T1000 (cell line): ENCODE measurements around the gene THRAP3.
"Not testable (repeated sequence)": the region's sequence is repeated elsewhere in the genome, so short reads cannot be mapped to it uniquely, and the experiment has no call there.

Experiments used
- DNase-seq: peaks from one replicate; lab custom pipeline; 2025; ENCODE audit warnings: mixed read lengths; lab: John Stamatoyannopoulos, UW

THRAP3 gene, protein sequence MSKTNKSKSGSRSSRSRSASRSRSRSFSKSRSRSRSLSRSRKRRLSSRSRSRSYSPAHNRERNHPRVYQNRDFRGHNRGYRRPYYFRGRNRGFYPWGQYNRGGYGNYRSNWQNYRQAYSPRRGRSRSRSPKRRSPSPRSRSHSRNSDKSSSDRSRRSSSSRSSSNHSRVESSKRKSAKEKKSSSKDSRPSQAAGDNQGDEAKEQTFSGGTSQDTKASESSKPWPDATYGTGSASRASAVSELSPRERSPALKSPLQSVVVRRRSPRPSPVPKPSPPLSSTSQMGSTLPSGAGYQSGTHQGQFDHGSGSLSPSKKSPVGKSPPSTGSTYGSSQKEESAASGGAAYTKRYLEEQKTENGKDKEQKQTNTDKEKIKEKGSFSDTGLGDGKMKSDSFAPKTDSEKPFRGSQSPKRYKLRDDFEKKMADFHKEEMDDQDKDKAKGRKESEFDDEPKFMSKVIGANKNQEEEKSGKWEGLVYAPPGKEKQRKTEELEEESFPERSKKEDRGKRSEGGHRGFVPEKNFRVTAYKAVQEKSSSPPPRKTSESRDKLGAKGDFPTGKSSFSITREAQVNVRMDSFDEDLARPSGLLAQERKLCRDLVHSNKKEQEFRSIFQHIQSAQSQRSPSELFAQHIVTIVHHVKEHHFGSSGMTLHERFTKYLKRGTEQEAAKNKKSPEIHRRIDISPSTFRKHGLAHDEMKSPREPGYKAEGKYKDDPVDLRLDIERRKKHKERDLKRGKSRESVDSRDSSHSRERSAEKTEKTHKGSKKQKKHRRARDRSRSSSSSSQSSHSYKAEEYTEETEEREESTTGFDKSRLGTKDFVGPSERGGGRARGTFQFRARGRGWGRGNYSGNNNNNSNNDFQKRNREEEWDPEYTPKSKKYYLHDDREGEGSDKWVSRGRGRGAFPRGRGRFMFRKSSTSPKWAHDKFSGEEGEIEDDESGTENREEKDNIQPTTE

DNA sequence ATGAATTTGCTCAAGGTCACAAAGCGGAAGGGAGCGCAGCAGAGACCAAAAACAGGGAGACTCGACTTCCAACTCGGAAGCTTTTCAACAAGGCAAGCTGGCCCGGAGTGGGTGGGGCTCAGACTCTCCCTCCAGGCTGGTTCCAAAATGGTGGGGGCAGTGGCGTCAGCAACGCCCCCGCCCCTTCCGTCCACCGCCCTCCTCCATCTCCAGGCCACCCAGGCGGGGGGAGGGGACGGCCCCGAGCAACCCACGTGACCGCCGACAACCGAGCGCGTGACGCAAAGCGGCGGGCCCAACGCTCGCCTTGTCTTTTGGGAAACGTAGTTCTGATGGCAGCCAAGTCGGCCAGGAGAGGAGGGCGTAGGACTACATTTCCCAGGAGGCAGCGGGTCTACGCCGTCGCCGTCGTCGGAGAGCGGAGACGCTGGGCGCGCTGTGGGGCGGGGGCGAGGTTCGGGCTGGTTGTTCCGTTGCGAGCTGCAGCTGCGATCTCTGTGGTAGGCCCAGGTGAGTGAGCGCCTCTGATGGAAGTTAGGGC lies at the start of gene THRAP3:
Gene THRAP3, plus strand, starts transcription at position 448 of the 541 bp plus-strand sequence. CDS start 58,121 bp downstream, outside the sequence.
- DNase-seq, result peak; percentile 99

DNA sequence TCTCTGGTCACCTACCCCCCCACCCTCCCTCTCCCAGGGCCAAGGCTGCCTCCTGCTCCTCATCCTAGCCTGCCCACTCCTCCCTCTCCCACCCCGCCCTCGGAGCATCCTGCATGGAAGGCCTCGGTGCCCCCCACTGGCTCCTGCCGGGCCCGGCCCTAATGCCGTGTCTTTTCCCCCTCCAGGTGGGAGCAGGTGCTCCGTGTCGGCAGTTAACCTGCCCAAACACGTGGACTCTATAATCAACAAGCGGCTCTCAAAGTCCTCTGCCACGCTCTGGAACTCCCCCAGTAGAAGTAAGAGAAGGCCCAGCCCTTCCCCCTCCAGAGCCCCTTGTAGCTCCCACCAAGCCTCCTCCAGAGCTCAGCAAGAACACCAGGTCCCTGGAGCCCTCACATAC lies 49.5 kb upstream of the THRAP3 start:
- DNase-seq, result no peak

DNA sequence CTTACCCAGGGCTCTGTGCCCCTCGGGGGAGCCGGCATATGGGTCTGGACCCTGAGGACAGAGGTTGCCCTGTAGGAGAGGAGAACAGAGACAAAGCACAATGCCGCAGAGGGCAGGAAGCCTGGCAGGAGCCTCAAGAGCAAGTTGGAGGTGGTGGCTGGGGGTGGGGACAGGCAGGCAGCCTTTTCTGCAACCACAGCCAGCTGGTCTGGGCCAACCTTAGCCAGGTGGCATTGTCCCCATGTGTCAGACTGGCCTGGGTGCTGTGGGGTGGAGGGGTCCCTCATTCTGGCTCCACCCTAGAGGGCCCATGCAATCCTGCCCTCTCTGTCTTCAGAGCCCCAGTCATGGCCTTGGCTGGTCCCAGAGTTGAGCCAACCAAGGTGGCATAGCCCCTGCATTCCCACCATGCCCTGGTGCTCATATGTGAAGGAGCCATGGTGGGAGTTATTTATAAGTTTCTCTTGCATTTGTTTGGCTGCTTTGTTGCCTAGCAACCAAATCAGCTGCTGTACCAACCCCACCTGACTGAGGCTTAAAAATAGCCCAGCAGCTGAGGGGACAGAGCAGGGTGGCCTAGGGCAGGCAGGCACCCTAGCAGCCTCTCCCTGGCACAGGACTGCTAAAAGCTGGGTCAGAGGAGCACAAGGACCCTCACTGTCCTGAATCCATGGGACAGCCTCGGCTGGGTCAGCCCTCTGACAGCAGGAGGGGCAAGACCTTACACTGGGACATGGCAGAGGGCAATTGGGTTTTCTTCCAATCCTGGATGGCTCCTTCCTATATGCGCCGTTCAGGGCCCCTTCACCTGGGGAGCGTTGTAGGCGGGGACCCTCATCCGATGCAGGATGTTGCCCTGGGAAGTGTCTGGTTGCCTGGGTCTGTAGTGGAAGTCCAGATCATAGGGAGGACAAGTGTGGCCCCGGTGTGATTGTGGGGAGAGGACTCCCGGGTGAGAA lies 48.8 kb upstream of the THRAP3 start:
- no peak for DNase-seq

DNA sequence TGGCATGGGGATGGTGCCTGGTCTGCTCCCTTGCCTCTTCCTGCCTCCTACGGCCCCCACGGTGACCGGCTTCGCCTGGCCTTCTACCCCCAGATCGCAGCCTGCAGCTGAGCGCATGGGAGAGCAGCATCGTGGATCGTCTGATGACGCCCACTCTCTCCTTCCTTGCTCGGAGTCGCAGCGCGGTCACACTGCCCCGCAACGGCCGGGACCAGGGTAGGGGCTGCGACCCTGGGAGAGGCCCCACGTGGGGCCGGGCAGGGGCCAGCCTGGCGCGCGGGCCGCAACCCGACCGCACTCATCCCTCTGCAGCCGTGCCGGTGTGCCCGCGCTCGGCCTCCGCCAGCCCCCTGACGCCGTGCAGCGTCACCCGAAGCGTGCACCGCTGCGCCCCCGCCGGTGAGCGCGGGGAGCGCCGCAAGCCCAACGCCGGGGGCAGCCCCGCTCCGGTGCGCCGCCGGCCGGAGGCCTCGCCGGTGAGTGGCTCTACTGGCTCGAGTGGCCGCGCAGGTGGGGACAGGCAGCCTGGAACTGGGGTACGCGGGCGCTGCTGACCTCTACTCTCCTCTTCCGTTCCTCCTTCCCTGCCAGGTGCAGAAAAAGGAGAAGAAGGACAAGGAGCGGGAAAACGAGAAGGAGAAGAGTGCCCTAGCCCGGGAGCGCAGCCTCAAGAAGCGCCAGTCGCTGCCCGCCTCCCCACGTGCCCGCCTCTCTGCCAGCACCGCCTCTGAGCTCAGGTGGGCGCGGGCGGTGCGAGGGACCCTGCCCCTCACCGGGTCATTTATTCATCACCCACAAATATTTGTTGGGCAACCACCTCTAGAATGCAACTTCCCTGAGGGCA lies 47.9 kb upstream of the THRAP3 start:
- no peak for DNase-seq

DNA sequence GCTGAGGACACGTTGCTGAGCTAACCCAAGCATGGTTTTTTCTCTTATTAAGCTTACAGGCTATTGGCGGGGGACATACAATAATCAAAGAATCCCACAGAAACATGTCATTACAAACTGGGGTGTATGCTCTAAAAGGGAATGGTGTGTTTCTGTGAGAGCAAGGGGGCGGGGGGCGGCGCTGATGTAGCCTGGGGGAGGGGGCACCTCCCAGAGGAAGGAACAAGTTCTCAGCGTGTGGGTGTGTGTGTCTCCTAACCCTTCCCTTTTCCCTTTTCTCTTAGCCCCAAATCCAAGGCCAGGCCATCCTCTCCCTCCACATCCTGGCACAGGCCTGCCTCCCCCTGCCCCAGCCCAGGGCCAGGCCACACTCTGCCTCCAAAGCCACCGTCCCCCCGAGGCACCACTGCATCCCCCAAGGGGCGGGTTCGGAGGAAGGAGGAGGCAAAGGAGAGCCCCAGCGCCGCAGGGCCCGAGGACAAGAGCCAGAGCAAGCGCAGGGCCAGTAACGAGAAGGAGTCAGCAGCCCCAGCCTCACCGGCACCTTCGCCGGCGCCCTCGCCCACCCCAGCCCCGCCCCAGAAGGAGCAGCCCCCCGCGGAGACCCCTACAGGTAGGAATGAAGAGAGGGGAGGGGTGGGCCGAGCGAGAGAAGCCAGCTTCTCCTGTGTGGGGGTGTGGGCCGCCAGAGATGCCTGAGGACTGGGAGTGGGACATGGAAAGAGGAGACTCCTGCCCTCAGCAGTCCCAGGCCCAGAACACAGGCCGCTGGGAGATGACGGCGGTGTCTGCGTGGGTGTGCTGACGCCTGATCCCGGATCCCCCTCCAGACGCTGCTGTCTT lies 46.4 kb upstream of the THRAP3 start:
- no peak for DNase-seq

DNA sequence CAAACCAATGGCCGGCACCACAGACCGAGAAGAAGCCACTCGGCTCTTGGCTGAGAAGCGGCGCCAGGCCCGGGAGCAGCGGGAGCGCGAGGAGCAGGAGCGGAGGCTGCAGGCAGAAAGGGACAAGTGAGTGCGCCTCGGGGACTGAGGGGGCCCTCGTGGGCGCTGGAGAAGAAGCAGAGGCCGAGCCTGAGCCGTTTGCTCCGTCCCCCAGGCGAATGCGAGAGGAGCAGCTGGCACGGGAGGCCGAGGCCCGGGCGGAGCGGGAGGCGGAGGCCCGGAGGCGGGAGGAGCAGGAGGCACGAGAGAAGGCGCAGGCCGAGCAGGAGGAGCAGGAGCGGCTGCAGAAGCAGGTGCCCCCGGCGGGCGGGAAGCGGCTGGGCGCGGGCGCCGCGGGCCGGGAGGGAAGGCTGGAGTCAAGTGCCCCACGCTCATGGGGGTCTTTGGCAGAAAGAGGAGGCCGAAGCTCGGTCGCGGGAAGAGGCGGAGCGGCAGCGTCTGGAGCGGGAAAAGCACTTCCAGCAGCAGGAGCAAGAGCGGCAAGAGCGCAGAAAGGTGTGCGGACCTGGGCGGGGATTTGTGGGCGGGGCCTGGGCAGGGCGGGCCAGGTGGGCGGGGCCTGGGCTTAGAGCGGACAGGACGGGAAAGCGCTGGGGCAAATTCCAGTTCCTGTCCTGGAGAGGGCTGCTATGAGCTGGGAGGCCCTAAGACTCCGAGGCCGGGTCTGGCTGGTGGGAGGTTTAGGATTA lies 45.6 kb upstream of the THRAP3 start:
- DNase-seq, result no peak

DNA sequence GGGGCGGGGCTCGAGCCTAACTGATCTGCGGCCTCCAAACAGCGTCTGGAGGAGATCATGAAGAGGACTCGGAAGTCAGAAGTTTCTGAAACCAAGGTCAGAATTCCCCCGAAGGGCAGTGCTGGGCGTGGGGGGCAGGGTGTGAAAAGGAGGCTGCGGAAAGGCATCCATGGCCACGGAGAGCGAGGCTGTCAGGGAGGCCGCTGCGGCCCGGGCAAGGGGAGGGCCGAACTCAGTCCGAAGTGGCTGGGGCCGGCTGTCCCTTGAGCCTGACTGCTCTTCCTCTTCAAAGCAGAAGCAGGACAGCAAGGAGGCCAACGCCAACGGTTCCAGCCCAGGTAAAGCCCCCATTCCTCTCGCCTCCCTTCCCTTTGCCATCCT lies 45.0 kb upstream of the THRAP3 start:
- DNase-seq, result no peak

DNA sequence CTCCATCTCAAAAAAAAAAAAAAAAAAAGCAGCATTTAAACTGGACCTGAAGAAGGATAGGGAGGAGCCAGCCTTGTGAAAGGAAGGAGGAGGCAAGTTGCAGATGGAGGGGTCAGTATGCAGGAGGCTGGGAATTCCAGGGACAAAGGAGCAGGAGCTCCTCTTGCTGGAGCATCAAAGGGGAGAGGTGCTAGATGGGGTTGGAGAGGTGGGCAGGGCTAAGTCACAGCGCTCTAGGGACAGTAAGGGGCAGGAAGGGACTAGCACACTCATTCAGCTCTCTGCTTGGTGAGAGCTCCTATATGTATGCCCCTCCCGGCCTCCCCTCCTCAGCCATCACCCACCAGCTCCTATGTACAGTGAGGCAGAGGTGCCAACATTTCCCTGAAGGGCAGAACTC lies 41.5 kb upstream of the THRAP3 start:
- no peak for DNase-seq

DNA sequence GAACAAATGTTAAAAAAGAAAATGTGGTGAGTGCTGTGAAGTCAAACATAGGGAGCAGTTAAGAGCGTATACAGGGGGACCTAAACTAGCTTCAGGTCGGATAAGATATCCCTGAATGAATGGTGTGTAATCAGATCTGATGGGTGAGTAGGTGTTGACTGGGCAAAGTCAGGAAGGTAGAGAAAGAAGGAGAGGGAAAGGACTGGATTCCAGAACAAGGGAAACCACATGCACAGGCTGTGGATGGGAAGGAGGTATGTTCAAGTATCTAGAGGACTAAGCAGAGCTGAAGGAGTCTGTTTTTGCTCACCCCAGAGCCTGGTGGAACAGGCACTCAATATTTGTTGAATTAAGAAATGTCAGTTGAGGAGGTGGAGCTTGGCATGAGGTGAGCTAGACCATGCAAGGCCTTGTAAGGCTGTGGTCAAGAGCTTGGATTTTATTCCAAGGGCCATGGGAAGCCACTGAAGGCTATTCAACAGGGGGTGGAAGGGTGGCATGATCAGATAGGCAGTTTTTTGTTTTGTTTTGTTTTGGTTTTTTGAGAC lies 40.9 kb upstream of the THRAP3 start:
- DNase-seq, result no peak

DNA sequence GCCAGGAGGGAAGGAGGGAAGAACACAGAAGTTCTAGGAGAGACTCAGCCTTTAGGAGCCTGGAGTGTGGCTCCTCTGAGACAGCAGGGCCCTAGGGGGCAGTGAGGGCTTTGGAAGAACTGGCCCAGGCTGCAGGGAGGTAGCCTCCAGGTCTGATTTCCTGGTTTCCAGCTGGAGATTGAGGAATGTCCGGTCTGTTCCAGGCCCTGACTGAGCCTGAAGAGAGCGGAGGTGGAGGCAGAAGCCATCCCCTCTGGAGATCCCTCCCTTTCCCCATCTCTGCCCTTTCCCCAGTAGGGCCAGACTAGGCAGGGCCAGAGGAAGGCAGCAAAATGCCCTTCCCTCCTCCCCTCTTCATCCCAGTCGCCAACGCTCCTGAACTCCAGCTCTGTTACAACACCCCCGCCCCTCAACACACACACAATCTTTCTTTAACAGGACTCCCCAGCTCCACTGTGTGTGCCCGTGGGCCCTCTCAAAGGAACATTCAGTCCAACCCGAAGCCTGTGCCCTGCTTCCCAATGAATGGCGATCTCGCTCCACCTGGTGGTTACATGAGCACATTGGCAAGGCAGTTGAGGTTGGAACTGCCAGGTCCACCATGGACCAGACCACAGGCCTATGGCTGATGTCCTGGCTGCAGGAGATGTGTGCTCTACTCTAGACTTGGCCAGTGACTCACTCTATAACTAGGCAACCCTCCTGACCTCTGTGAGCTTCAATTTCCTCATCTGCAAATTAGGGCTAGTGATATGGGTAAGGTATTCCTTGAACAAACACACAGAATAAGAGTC lies 36.2 kb upstream of the THRAP3 start:
- peak; percentile 74 for DNase-seq

DNA sequence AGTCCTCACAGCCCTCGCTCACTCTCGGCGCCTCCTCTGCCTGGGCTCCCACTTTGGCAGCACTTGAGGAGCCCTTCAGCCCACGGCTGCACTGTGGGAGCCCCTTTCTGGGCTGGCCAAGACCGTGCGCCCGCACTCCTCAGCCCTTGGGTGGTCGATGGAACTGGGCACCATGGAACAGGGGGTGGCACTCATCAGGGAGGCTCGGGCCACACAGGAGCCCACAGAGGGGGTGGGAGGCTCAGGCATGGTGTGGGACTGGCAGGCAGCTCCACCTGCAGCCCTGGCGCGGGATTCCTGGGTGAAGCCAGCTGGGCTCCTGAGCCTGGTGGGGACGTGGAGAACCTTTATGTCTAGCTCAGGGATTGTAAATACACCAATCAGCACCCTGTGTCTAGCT lies 27.4 kb upstream of the THRAP3 start:
- DNase-seq, result not testable (repeated sequence)

DNA sequence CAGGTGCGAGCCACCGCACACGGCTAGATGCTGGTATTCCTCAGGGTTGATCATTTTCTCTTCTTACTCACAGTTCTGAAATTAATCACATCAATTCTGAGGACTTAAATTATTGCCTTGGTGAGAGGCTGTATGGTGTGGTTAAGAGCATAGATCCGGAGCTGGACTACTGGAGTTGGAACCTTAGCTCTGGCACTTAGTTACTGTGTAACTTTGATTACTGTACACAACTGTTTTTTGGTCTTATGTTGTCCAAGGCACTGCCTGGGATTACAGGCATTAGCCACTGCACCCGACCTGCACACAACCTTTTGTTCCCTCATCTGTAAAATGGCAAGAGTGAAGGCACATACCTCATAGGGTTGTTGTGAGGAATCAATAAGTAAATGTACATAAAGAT lies 25.6 kb upstream of the THRAP3 start:
- no peak for DNase-seq

DNA sequence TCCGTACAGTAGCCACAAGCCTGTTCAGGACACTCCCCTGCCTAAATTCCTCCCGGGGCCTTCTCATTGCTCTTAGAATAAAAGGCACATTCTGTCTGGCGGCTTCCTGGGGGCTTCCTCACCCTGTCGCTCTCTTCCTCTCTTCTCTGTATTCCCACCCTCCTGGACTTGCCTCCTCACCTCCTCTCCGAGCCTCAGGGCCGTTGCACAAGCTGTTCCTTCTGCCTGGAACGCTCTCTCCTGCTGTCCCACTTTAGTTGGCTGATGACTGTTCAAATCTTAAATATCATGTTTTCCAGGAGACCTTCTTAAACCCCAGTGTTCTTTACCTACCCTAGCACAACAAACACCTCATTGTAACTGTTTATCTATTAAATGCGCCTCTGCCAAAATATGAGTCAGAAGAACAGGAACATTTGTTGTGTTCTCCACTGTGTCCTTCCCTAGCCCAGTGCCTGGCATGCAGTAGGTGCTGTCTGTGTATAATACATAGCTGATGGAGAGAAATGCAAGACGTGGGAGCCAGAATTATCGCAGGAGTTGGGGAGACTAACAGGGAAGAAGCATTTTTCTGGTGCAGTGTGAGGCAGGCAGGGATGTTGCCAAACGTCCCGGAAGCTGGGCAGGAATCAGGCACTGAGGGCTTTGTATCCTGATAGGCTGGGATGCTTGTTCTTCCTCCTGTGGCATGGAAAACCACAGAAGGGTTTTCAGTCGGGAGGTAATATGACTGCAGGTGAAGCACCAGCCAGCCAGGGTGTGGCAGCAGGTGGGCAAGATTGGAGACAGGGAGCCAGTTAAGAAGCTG lies 24.1 kb upstream of the THRAP3 start:
- no peak for DNase-seq

DNA sequence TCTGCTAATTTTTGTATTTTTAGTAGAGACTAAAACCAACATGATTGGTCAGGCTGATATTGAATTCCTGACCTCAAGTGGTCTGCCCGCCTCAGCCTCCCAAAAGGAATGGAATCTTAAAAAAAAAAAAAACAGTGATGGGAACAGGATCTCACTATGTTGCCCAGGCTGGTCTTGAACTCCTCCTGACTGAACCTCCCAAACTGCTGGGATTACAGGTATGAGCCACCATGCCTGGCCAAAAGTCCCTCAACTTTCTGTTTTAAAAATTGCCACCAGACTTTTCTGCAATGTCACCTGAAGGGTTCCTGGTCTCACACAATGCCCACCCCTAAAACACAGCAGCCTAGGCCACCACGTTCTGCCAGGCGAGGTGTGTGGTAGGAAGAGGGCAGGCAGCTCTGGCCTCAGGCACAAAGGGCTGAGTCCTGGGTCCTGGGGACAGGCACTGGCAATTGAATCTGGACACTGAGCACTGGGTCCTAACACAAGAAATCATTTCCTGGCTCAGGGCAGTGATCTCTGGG lies 21.2 kb upstream of the THRAP3 start:
- DNase-seq, result no peak

DNA sequence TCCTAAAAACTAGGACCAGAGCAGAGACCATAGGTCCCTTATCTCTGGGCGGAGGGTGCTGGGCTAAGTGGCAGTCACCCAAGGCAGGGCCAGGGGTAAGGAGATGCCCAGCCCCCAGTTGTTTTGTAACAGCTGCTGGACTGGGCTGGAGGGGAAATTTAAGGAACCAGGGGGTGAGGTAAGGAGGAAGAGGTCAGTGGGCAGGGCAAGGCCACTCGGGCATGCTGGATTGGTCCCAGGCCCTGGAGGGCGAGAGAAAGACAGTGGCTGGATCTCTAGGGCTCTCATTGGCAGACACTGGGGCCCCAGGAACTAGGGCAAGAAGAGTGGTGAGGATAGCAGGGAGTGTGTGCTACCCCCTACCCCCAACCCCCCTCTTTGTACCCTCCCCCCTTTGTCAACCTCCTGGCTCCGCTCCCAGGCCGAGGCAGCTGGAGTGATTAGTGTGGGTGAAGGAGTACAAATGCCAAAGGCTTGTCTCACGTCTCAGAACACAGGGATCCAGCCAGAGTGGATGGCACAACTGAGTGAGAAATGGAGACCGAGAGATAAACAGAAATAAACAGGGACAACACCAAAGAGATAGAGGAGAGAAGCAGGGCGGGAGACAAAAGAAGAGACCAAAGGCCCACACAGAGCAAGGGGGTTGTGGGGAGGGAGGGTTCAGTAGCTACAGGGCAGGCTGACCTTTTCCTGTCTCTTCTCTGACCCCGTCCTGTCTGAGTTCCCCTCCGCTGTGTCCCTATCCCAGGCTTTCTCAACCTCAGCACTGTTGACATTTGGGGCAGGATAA lies 20.5 kb upstream of the THRAP3 start:
- DNase-seq, result no peak
